GM06990 (cell line): Measurements from ENCODE around the gene TMEM132E.

Experiments used
- DNase-seq: peaks from one replicate; pipeline ENCODE4 v3.0.0-alpha.2; 2011; ENCODE audit not compliant: insufficient read length; ENCODE audit errors: extremely low read depth
- H3K27me3 ChIP-seq: replicated peaks from 2 replicates; pipeline ENCODE4 v1.6.0; 2011; ENCODE audit warnings: low read length; ENCODE audit not compliant: control insufficient read depth, insufficient read depth
- H3K36me3 ChIP-seq: 2 replicates; pipeline ENCODE4 v1.5.1; 2011; ENCODE audit warnings: low read length; ENCODE audit not compliant: control insufficient read depth, insufficient read depth
- H3K4me3 ChIP-seq: replicated peaks from 2 replicates; pipeline ENCODE4 v1.5.1; 2011; ENCODE audit warnings: low read depth, mild to moderate bottlenecking, control low read depth, low read length
- CTCF ChIP-seq: IDR thresholded peaks from 2 replicates; pipeline ENCODE4 v1.5.1; 2011; ENCODE audit warnings: low read length, control low read depth, mild to moderate bottlenecking, inconsistent platforms; ENCODE audit not compliant: insufficient read depth, poor library complexity, severe bottlenecking

The TMEM132E gene

DNA sequence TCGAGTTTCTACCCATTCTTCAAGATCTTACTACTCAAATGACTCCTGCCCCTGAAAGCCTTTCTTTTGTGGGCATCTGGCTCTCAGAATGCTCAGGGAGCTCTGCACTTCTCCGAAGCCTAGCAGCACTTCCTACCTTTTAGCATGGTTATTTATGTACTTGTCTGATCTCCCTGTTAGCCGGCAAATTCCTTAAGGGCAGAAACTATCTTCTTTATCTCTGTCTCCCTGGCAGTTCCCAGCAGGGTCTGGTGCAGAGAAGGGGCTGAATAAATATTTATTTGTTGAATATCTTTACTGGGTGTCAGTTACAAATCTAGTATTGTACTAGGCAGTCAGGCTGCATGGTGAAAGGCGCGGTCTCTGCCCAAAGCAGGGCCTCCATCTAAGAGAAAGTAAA is 30.7 kb downstream of the TMEM132E start:
- peaks cover 3% of the 10 kb centered on the region for H3K27me3 ChIP-seq
- no peak for TF ChIP-seq CTCF

DNA sequence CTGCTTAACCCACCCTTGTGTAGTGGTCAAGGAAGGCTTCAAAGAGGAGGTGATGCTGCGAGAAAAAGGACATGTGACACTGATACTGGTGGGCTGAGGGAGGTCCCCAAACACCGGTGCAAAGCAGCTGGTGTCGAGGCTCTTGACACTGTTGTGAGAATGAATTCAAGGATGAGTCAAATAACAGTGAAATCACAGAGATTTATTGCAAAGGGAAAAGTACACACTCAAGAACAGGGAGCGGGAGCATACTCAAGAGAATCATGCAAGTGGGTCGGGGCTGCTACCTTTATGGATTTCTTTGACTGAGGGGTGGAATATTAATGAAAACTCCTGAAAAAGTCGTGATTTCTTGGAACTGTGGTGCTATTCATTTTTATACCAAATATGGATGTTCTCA is 31.1 kb downstream of the TMEM132E start:
- no peak for DNase-seq
- TF ChIP-seq CTCF = no peak
- Histone ChIP-seq H3K27me3 (peaks cover 3% of the 10 kb centered on the region), H3K4me3 (no peak overlapping the region), H3K36me3 (no peaks in the 10 kb centered on the region)

More for the DNA sequence above, 30.7 kb downstream of the TMEM132E start:
- Histone ChIP-seq H3K36me3 (no peaks in the 10 kb centered on the region), H3K4me3 (no peak overlapping the region)
- no peak for DNase-seq

- TF ChIP-seq CTCF = no peak
- Histone ChIP-seq H3K4me3 (no peak overlapping the region), H3K27me3 (peaks cover 2% of the 10 kb centered on the region), H3K36me3 (no peaks in the 10 kb centered on the region)
- no peak for DNase-seq
These were observed 34.0 kb downstream of the TMEM132E start for GRCh38 chr17:34613064-34614019.

- Histone ChIP-seq H3K36me3 (no peaks in the 10 kb centered on the region), H3K4me3 (no peak overlapping the region), H3K27me3 (peaks cover 2% of the 10 kb centered on the region)
- DNase-seq = no peak
- no peak for TF ChIP-seq CTCF
These were observed 35.3 kb downstream of the TMEM132E start for GRCh38 chr17:34614698-34615097.

DNA sequence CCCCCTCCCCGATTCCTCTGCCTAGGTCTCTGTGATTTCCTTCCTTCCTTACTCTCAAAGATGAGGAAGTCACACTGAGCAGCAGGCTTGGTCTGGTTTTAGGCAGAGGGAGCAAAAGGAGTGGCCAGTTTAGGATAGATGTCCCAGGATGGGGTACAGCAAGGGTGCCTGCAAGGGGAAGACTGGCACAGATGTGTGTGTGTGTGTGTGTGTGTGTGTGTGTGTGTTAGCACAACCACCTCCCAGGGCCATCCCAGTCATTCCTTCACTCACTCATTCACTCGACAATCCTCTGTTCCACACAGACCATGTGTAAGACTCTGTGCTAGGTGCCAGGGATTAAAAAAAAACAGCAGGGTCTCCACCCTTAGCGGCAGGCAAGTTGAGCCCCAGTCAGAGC is 35.9 kb downstream of the TMEM132E start:
- no peak for DNase-seq

More for the DNA sequence above, 35.9 kb downstream of the TMEM132E start:
- no peak overlapping the region for H3K4me3 ChIP-seq
- no peak for TF ChIP-seq CTCF
- H3K36me3 ChIP-seq = no peaks in the 10 kb centered on the region
- H3K27me3 ChIP-seq = peaks cover 2% of the 10 kb centered on the region
